Measurements from ENCODE around the gene OR4F6. TPM values are rescaled to one million over a fixed set of nuclear protein-coding genes. Genes with fewer than 3 reads are reported as not detected.

Gene OR4F6
- total and polyA plus RNA-seq, 7 donors, result not detected

GRCh38 chr15:101852356-101852755, 49.0 kb downstream of the OR4F6 start:
- Histone ChIP-seq H3K27me3 (no peaks in the 10 kb centered on the region), H3K4me3 (no peak overlapping the region), H3K27ac (no peak overlapping the region), H3K9me3 (no peaks in the 10 kb centered on the region), H3K4me1 (no peaks in the 10 kb centered on the region), H3K36me3 (no peaks in the 10 kb centered on the region)
- no peak for DNase-seq
- 15 to 58% methylated on average over 1 of the region's 1 CpG for WGBS, 2 donors
- intact Hi-C loops (cut with DNase I), result no loop called here
- TF ChIP-seq POLR2A (IDR thresholded peaks at IDR 0.05), result no peak
- TF ChIP-seq CTCF (IDR thresholded peaks at IDR 0.05), result no peak
- TF ChIP-seq EP300 (IDR thresholded peaks at IDR 0.05), result no peak
- TF ChIP-seq POLR2AphosphoS5 (IDR thresholded peaks at IDR 0.05), result no peak

Small RNAs within 50 kb of the gene (small RNA-seq; reads per million reads assigned to genes)
- gene RN7SL209P, result 0 reads per million in 3 donors

Other genes starting within 250 kb of the OR4F6 start
- 10 to 100 TPM; 49.3 to 61.4 (median 56.3) TPM for gene TM2D3, start 151.1 kb upstream of the OR4F6 start, total RNA-seq
- 10 to 100 TPM; 17.1 to 35.6 (median 19.2) TPM for gene TM2D3, start 151.1 kb upstream of the OR4F6 start, polyA plus RNA-seq
- 10 to 100 TPM; 20.2 to 31.9 (median 24.3) TPM for gene TARS3, start 79.0 kb upstream of the OR4F6 start, total RNA-seq
- gene TARS3, start 79.0 kb upstream of the OR4F6 start, polyA plus RNA-seq, result 1 to 10 TPM; 2.3 to 5.6 (median 4.8) TPM
- gene OR4F15, start 8.7 kb downstream of the OR4F6 start, total RNA-seq, result under 1 TPM in 1 of 4 donors, not detected in 3; 0.16 TPM
- not detected for gene OR4F15, start 8.7 kb downstream of the OR4F6 start, polyA plus RNA-seq